ENCODE measurements around the gene C16orf95. TPM values are rescaled to one million over a fixed set of nuclear protein-coding genes. Genes with fewer than 3 reads are reported as not detected.
A peak's percentile ranks its signal among the peaks of the same experiment; 100 is the strongest.

The C16orf95 gene
- total RNA-seq, 3 donors from 2014 or later (not counting 1 experiment from before 2014, with no cell fraction given): 1.6 to 4.1 (median 2.7) TPM

- Mint-ChIP-seq H3K4me3 (peak overlapping the region; percentile 84), H3K36me3 (no peaks in the 10 kb centered on the region), H3K27me3 (ENCODE audit: low read depth in 2 of 2) (no peaks in the 10 kb centered on the region), H3K9me3 (no peaks in the 10 kb centered on the region), H3K4me1 (peaks cover 6 to 19% of the 10 kb centered on the region in 2 donors), H3K27ac (peak overlapping the region; percentile 30 to 89)
- Histone ChIP-seq H3K4me3 (ENCODE audit: low read length) (no peak overlapping the region), H3K36me3 (ENCODE audit: control insufficient read depth, insufficient read depth, low read length) (peaks cover 18% of the 10 kb centered on the region), H3K4me1 (ENCODE audit: control insufficient read depth, insufficient read depth, low read length) (peaks cover 17% of the 10 kb centered on the region), H3K27me3 (ENCODE audit: control insufficient read depth, insufficient read depth, low read length) (no peaks in the 10 kb centered on the region), H3K27ac (ENCODE audit: low read length) (peak overlapping the region; percentile 48), H3K9me3 (ENCODE audit: control insufficient read depth, insufficient read depth, low read length) (no peaks in the 10 kb centered on the region)
- ATAC-seq (peak in 1 of 3 donors; percentile 3), DNase-seq (no peak)
- intact Hi-C loops (cut with micrococcal nuclease): no loop called here
- no peak for TF ChIP-seq CTCF (IDR thresholded peaks at IDR 0.05)
- WGBS (ENCODE audit: insufficient coverage): 96% methylated on average over 28 of the region's 28 CpGs
Observed at GRCh38 chr16:87345726-87346424, 28.7 kb upstream of the C16orf95 start.

GRCh38 chr16:87344931-87345631 lies 27.9 kb upstream of the C16orf95 start:
- H3K4me3 Mint-ChIP-seq: peak overlapping the region; percentile 84
- H3K4me3 ChIP-seq (ENCODE audit: low read length): no peak overlapping the region
- ATAC-seq (peak; percentile 30 to 82 (median 50)), DNase-seq (peak in 1 of 2 donors; percentile 75)
- H3K27me3 Mint-ChIP-seq (ENCODE audit: low read depth in 2 of 2): no peaks in the 10 kb centered on the region
- H3K27ac Mint-ChIP-seq: peak overlapping the region; percentile 30 to 89
- no peaks in the 10 kb centered on the region for H3K9me3 Mint-ChIP-seq
- no peak for TF ChIP-seq CTCF (IDR thresholded peaks at IDR 0.05)
- no peaks in the 10 kb centered on the region for H3K9me3 ChIP-seq (ENCODE audit: control insufficient read depth, insufficient read depth, low read length)
- intact Hi-C loops (cut with micrococcal nuclease): no loop called here
- 73% methylated on average over 12 of the region's 17 CpGs for WGBS (ENCODE audit: insufficient coverage)
- peaks cover 18% of the 10 kb centered on the region for H3K36me3 ChIP-seq (ENCODE audit: control insufficient read depth, insufficient read depth, low read length)
- peaks cover 17% of the 10 kb centered on the region for H3K4me1 ChIP-seq (ENCODE audit: control insufficient read depth, insufficient read depth, low read length)
- H3K4me1 Mint-ChIP-seq: peaks cover 6 to 18% of the 10 kb centered on the region in 2 donors
- no peaks in the 10 kb centered on the region for H3K27me3 ChIP-seq (ENCODE audit: control insufficient read depth, insufficient read depth, low read length)
- no peaks in the 10 kb centered on the region for H3K36me3 Mint-ChIP-seq
- peak overlapping the region; percentile 48 for H3K27ac ChIP-seq (ENCODE audit: low read length)

- no peak overlapping the region for H3K27ac ChIP-seq (ENCODE audit: low read length)
- no peaks in the 10 kb centered on the region for H3K36me3 Mint-ChIP-seq
- 92% methylated on average over 34 of the region's 34 CpGs for WGBS (ENCODE audit: insufficient coverage)
Observed at GRCh38 chr16:87344165-87344930, 27.2 kb upstream of the C16orf95 start.

More at GRCh38 chr16:87344165-87344930, 27.2 kb upstream of the C16orf95 start:
- Mint-ChIP-seq H3K4me3 (no peak overlapping the region), H3K27ac (peak overlapping the region in 1 of 2 donors; percentile 89), H3K4me1 (peaks cover 6 to 14% of the 10 kb centered on the region in 2 donors), H3K27me3 (ENCODE audit: low read depth in 2 of 2) (no peaks in the 10 kb centered on the region), H3K9me3 (no peaks in the 10 kb centered on the region)
- no peak for DNase-seq
- intact Hi-C loops (cut with micrococcal nuclease): no loop called here
- peaks cover 22% of the 10 kb centered on the region for H3K36me3 ChIP-seq (ENCODE audit: control insufficient read depth, insufficient read depth, low read length)
- H3K4me3 ChIP-seq (ENCODE audit: low read length): no peak overlapping the region
- no peak for TF ChIP-seq CTCF (IDR thresholded peaks at IDR 0.05)
- no peaks in the 10 kb centered on the region for H3K9me3 ChIP-seq (ENCODE audit: control insufficient read depth, insufficient read depth, low read length)
- H3K4me1 ChIP-seq (ENCODE audit: control insufficient read depth, insufficient read depth, low read length): peaks cover 17% of the 10 kb centered on the region
- no peaks in the 10 kb centered on the region for H3K27me3 ChIP-seq (ENCODE audit: control insufficient read depth, insufficient read depth, low read length)
- no peak for ATAC-seq
